GM12892 (cell line): ENCODE results near the gene ADAM17.

Experiments used
- POLR2A ChIP-seq: IDR thresholded peaks from 2 replicates; pipeline ENCODE4 v1.6.1; 2011; ENCODE audit warnings: low read depth, low read length, control low read depth
- POLR2AphosphoS5 ChIP-seq: IDR thresholded peaks from 2 replicates; pipeline ENCODE4 v1.6.1; 2011; ENCODE audit warnings: low read depth, low read length, control low read depth

DNA sequence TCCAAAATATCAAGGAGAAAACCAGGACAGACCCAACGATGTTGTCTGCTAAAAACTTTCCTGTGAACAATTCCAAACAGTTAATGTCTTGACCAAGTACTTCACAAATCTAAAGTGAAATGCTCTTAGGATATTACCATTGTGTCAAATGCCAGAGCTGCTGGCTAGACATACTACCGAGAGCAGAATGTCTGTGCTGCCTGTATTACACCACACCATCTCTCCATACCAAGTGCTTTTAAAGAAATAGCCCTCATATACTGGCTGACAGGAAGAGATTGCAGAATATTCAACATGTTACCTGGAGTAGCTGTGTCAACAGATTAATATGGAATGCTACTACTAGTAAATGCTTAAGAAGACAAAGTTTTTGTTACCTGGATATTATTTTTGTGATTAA lies 62.7 kb downstream of the ADAM17 start:
- TF ChIP-seq POLR2AphosphoS5 (no peak), POLR2A (no peak)
